Epithelial cell of esophagus (primary cell): Measurements from ENCODE around the gene ZNF74.
A peak's percentile ranks its signal among the peaks of the same experiment; 100 is the strongest.
"Not testable (repeated sequence)": the region's sequence is repeated elsewhere in the genome, so short reads cannot be mapped to it uniquely, and the experiment has no call there.

ENCODE experiments used
- DNase-seq: peaks from one replicate; pipeline ENCODE4 v3.0.0; 2010; ENCODE audit warnings: low read depth
- H3K4me3 ChIP-seq: 2 replicates; pipeline ENCODE4 v1.5.1; 2011; ENCODE audit warnings: mild to moderate bottlenecking, low read length, control low read depth
- TF ChIP-seq, protein P1 (sequence below): IDR thresholded peaks from 2 replicates; pipeline ENCODE4 v1.5.1; 2011; ENCODE audit warnings: low read depth, mild to moderate bottlenecking, low read length, control low read depth, inconsistent platforms; ENCODE audit not compliant: insufficient read depth; ENCODE audit errors: missing control alignments

The ZNF74 gene

DNA sequence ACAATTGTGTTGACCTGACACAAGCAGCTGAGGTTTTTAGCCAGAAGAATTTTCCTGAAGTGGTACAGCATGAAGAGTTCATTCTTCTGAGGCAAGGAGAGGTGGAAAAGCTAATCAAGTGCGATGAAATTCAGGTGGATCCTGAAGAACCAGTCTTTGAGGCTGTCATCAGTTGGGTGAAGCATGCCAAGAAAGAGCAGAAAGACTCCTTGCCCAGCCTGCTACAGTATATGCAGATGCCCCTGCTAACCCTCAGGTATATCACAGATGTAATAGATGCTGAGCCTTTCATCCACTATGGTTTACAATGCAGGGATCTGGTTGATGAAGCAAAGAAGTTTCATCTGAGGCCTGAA, 56.6 kb downstream of the ZNF74 start:
- DNase-seq, result peak; percentile 50
- H3K4me3 ChIP-seq, result no peak overlapping the region
- TF ChIP-seq, protein P1, sequence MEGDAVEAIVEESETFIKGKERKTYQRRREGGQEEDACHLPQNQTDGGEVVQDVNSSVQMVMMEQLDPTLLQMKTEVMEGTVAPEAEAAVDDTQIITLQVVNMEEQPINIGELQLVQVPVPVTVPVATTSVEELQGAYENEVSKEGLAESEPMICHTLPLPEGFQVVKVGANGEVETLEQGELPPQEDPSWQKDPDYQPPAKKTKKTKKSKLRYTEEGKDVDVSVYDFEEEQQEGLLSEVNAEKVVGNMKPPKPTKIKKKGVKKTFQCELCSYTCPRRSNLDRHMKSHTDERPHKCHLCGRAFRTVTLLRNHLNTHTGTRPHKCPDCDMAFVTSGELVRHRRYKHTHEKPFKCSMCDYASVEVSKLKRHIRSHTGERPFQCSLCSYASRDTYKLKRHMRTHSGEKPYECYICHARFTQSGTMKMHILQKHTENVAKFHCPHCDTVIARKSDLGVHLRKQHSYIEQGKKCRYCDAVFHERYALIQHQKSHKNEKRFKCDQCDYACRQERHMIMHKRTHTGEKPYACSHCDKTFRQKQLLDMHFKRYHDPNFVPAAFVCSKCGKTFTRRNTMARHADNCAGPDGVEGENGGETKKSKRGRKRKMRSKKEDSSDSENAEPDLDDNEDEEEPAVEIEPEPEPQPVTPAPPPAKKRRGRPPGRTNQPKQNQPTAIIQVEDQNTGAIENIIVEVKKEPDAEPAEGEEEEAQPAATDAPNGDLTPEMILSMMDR, result no peak

DNA sequence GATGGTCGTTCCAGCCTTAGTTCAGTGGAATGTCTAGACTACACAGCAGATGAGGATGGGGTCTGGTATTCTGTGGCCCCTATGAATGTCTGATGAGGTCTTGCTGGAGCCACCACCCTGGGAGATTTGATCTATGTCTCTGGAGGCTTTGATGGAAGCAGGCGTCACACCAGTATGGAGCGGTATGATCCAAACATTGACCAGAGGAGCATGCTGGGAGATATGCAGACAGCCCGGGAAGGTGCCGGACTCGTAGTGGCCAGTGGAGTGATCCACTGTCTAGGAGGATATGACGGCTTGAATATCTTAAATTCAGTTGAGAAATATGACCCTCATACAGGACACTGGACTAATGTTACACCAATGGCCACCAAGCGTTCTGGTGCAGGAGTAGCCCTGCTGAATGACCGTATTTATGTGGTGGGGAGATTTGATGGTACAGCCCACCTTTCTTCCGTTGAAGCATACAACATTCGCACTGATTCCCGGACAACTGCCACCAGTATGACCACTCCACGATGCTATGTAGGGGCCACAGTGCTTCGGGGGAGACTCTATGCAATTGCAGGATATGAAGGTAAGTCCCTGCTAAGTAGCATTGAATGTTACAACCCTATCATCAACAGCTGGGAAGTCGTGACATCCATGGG, 57.3 kb downstream of the ZNF74 start:
- not testable (repeated sequence) for DNase-seq, H3K4me3 ChIP-seq

DNA sequence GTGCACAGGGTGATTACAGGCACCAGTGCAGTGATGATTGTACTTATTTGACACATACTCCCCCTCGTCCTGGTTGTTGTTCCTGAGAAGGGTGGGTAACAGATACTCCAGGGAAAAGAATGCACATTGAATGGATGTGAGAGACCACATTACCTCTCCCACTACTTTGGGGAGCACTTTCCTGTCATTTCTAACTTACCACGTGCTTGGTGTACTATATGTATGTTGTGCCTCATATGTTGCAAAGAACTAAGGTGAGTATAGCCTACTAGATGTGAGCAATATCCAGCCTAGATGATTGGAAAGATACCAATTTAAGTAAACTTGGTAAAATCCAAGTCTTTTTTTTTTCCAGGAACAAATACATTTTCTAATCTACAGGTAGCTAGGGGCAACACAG, 58.0 kb downstream of the ZNF74 start:
- DNase-seq, result no peak
- H3K4me3 ChIP-seq, result no peak overlapping the region
- TF ChIP-seq, protein P1, result no peak

DNA sequence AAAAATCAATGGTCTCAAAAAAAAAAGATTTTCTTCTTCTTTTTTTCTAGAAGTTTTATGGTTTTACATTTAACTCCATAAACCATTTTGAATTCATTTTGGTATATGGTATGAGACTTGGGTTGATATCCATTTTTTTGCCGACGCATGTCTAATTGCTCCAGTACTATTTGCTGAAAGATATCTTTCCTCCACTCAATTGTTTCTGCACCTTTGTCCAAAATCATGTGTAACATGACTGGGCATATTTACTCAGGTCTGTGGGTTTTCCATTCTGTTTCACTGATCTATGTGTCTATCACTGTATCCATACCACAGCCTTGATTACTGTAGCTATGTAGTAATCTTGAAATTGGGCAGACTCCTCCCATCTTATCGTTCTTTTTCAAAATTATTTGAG, 59.3 kb downstream of the ZNF74 start:
- H3K4me3 ChIP-seq, result no peak overlapping the region
- no peak for DNase-seq
- TF ChIP-seq, protein P1, result no peak

DNA sequence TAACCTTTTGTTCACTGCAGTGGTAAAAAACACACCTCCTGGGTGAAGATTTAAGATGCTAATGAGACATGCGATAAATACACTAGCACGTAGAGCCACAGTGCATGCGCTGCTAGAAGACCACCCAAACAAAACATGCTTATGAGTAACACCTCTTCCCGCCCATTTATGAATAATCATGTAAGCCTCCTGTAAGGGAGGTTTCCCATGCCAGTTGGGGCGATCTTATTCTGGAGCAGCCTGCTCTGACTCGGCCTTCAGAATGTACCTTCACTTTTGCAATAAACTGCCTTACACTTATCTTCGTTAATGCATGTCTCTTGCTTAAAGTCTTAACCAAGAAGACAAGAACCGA, 61.7 kb downstream of the ZNF74 start:
- no peak for DNase-seq
- H3K4me3 ChIP-seq, result no peak overlapping the region
- TF ChIP-seq, protein P1, result no peak

DNA sequence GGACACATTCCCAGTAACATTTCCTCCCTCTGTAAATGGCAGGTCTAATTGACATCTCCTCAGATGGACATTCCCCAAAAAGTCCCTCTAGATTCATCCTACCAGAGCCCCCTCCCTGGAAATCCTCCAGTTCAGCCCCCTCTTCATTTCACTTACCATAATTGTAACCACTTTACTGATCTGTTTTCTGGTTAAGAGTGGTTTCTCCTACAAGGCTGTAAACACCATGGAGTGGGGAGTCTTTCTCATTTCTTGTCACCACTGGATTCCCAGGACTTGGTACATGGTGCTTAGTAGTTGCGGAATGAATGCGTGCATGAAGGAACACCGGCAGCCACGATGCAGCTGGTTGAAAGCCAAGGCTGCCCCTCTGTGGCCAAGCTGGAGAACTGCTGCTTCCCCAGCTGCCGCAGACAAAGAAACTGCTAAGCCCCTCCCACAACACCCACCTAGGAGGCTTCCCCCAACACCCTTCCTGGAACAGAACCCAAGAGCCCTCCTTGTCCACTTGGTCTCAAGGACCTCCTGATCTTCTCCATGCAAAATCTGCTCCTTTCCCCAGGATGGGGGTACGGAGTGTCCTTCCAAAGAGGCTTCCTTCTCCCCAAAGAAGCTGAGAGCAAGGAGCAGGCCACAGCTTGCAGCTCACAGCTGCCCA, 62.2 kb downstream of the ZNF74 start:
- no peak overlapping the region for H3K4me3 ChIP-seq
- TF ChIP-seq, protein P1, result peak; percentile 96
- peak; percentile 81 for DNase-seq

DNA sequence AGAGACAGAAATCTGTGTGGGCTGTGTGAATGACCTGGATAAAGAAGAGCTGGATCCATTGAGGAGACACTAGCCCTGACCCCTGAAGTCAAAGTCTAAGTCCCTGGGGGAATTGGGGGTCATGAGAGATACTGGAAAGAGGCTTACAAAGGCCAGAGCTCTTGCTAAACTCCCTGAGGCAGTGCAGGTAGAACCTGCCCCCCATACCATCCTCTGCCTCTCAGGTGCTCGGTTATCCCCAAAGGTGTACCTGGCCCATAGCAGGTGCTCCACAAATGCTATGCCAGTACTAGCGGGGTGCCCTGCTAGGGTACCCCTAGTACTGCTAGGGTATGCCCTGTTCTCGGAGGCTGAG, 62.7 kb downstream of the ZNF74 start:
- no peak for DNase-seq
- H3K4me3 ChIP-seq, result no peak overlapping the region
- TF ChIP-seq, protein P1, result no peak
